GM19035 (cell line): Measurements from ENCODE around the gene RPS10.
"Not testable (repeated sequence)": the region's sequence is repeated elsewhere in the genome, so short reads cannot be mapped to it uniquely, and the experiment has no call there.

ENCODE experiments used
- ATAC-seq: cut with Tn5 transposase; IDR thresholded peaks from one replicate; pipeline ENCODE4 v1.9.1; 2021; ENCODE audit not compliant: unreplicated experiment

The RPS10 gene

GRCh38 chr6:34373511-34373910 is 52.4 kb downstream of the RPS10 start:
- no peak for ATAC-seq

- not testable (repeated sequence) for ATAC-seq
These were observed 54.0 kb downstream of the RPS10 start for GRCh38 chr6:34371865-34372264.

- ATAC-seq: no peak
These were observed 55.5 kb downstream of the RPS10 start for GRCh38 chr6:34370361-34370760.

- ATAC-seq: no peak
These were observed 56.5 kb downstream of the RPS10 start for GRCh38 chr6:34369385-34369784.
